Natural killer cell (primary cell): ENCODE results near the gene WDR33. TPM values are rescaled to one million over a fixed set of nuclear protein-coding genes. Genes with fewer than 3 reads are reported as not detected.

Experiments
- ATAC-seq, 3 donors: fragments of 150-1000 bp in 2 of 3; fragments of 200-7000 bp in 1 of 3; cut with Tn5 transposase; 1 replicate in 1 of 3; 2 replicates in 2 of 3; pipeline ENCODE4 v1.10.0; 2021; ENCODE audit warnings: mild to moderate bottlenecking in 2 of 3, moderate library complexity in 2 of 3
- DNase-seq, 2 donors: peaks; one replicate each; pipeline versions ENCODE4 v3.0.0 to v3.0.0-alpha.2; 2013 to 2021; ENCODE audit warnings: mixed read lengths in 1 of 2
- H3K27ac ChIP-seq: one replicate; pipeline ENCODE4 v1.5.1; 2013; ENCODE audit warnings: mild to moderate bottlenecking, low read length
- H3K27me3 ChIP-seq: one replicate; pipeline ENCODE4 v1.6.1; 2013; ENCODE audit warnings: low read length; ENCODE audit not compliant: control insufficient read depth, insufficient read depth
- H3K36me3 ChIP-seq: one replicate; pipeline ENCODE4 v1.6.1; 2013; ENCODE audit warnings: low read length; ENCODE audit not compliant: control insufficient read depth, insufficient read depth
- H3K4me1 ChIP-seq: one replicate; pipeline ENCODE4 v1.6.1; 2013; ENCODE audit warnings: low read length; ENCODE audit not compliant: control insufficient read depth, insufficient read depth
- H3K4me3 ChIP-seq: one replicate; pipeline ENCODE4 v1.5.1; 2013; ENCODE audit warnings: low read length
- H3K9me3 ChIP-seq: one replicate; pipeline ENCODE4 v1.6.1; 2013; ENCODE audit warnings: low read length; ENCODE audit not compliant: control insufficient read depth, insufficient read depth
- H3K27ac Mint-ChIP-seq, 2 donors: one replicate each; pipeline ENCODE4 v1.8.0; 2022; ENCODE audit warnings: mild to moderate bottlenecking in 2 of 2, mixed read lengths in 2 of 2, moderate library complexity in 1 of 2
- H3K27me3 Mint-ChIP-seq, 2 donors: one replicate each; pipeline ENCODE4 v1.8.0; 2022; ENCODE audit warnings: low read depth in 2 of 2, mixed read lengths in 2 of 2
- H3K36me3 Mint-ChIP-seq: one replicate; pipeline ENCODE4 v1.8.0; 2022; ENCODE audit warnings: mixed read lengths
- H3K4me1 Mint-ChIP-seq, 2 donors: one replicate each; pipeline ENCODE4 v1.8.0; 2022; ENCODE audit warnings: mixed read lengths in 2 of 2
- H3K4me3 Mint-ChIP-seq: one replicate; pipeline ENCODE4 v1.8.0; 2022; ENCODE audit warnings: mild to moderate bottlenecking, moderate library complexity, mixed read lengths
- H3K9me3 Mint-ChIP-seq, 2 donors: one replicate each; pipeline ENCODE4 v1.8.0; 2022; ENCODE audit warnings: mixed read lengths in 2 of 2
- CTCF ChIP-seq: fragments of 200-600 bp; IDR thresholded peaks from one replicate; pipeline ENCODE4 v1.8.0; 2022; ENCODE audit warnings: antibody characterized with exemption
- WGBS: methylation state at CpG from one replicate; pipeline ENCODE4 v1.1.7; 2013; ENCODE audit warnings: missing lambda C conversion rate; ENCODE audit not compliant: insufficient coverage; 5-methylcytosine and 5-hydroxymethylcytosine counted together
- intact Hi-C: fragments of 100-400 bp; cut with micrococcal nuclease; formaldehyde crosslinking; loops from one replicate; pipeline ENCODE4 v1.14.2; 2022
- total RNA-seq, 4 donors: library from RNA; stranded (reverse); fragments of 120-200 nt in 1 of 4; gene quantifications; one replicate each; pipeline versions ENCODE4 v1.2.3 to v1.2.4, GENCODE V29; 2013 to 2022

WDR33 gene
- total RNA-seq, 3 donors from 2014 or later (not counting 1 experiment from before 2014, with no cell fraction given): 55.2 to 78.4 (median 55.3) TPM

GRCh38 chr2:127743477-127744026 is 67.4 kb downstream of the WDR33 start:
- Mint-ChIP-seq H3K27me3 (no peaks in the 10 kb centered on the region), H3K4me1 (peaks cover 16 to 25% of the 10 kb centered on the region in 2 donors), H3K36me3 (no peaks in the 10 kb centered on the region), H3K4me3 (no peak overlapping the region), H3K9me3 (no peaks in the 10 kb centered on the region), H3K27ac (peak overlapping the region; percentile 43 to 79)
- DNase-seq (no peak), ATAC-seq (peak in 1 of 3 donors; percentile 30)
- WGBS: 88% methylated on average over 1 of the region's 3 CpGs
- Histone ChIP-seq H3K4me1 (no peaks in the 10 kb centered on the region), H3K27me3 (no peaks in the 10 kb centered on the region), H3K27ac (no peak overlapping the region), H3K9me3 (no peaks in the 10 kb centered on the region), H3K4me3 (no peak overlapping the region), H3K36me3 (peaks cover 23% of the 10 kb centered on the region)
- no peak for TF ChIP-seq CTCF
- intact Hi-C loops: no loop called here

- Mint-ChIP-seq H3K4me1 (peaks cover 12 to 25% of the 10 kb centered on the region in 2 donors), H3K36me3 (no peaks in the 10 kb centered on the region), H3K4me3 (no peak overlapping the region), H3K27me3 (no peaks in the 10 kb centered on the region), H3K27ac (peak overlapping the region; percentile 3 to 25), H3K9me3 (no peaks in the 10 kb centered on the region)
- DNase-seq: no peak
- Histone ChIP-seq H3K27me3 (no peaks in the 10 kb centered on the region), H3K36me3 (peaks cover 16% of the 10 kb centered on the region), H3K4me1 (no peaks in the 10 kb centered on the region), H3K27ac (no peak overlapping the region), H3K9me3 (no peaks in the 10 kb centered on the region), H3K4me3 (no peak overlapping the region)
- no peak for ATAC-seq
- no peak for TF ChIP-seq CTCF
- intact Hi-C loops: no loop called here
- 96% methylated on average over 2 of the region's 3 CpGs for WGBS
These were observed 70.2 kb downstream of the WDR33 start for GRCh38 chr2:127740665-127741288.

GRCh38 chr2:127739800-127740199 is 71.2 kb downstream of the WDR33 start:
- H3K4me3 ChIP-seq: no peak overlapping the region
- ATAC-seq (no peak), DNase-seq (no peak)
- no peaks in the 10 kb centered on the region for H3K27me3 ChIP-seq
- no peaks in the 10 kb centered on the region for H3K9me3 ChIP-seq
- H3K4me1 Mint-ChIP-seq: peaks cover 12 to 25% of the 10 kb centered on the region in 2 donors
- TF ChIP-seq CTCF: no peak
- no peaks in the 10 kb centered on the region for H3K4me1 ChIP-seq
- no peak overlapping the region for H3K27ac ChIP-seq
- H3K9me3 Mint-ChIP-seq: no peaks in the 10 kb centered on the region
- no peaks in the 10 kb centered on the region for H3K27me3 Mint-ChIP-seq
- H3K36me3 ChIP-seq: peaks cover 10% of the 10 kb centered on the region
- H3K36me3 Mint-ChIP-seq: no peaks in the 10 kb centered on the region
- intact Hi-C loops: no loop called here
- no peak overlapping the region for H3K4me3 Mint-ChIP-seq
- no peak overlapping the region for H3K27ac Mint-ChIP-seq
- WGBS: 77% methylated on average over 1 of the region's 1 CpG

GRCh38 chr2:127737892-127738291 is 73.1 kb downstream of the WDR33 start:
- ATAC-seq (no peak), DNase-seq (no peak)
- no peak overlapping the region for H3K27ac Mint-ChIP-seq
- no peak for TF ChIP-seq CTCF
- H3K36me3 Mint-ChIP-seq: no peaks in the 10 kb centered on the region
- intact Hi-C loops: no loop called here
- H3K4me3 ChIP-seq: no peak overlapping the region
- H3K36me3 ChIP-seq: peaks cover 2% of the 10 kb centered on the region
- H3K27ac ChIP-seq: no peak overlapping the region
- no peaks in the 10 kb centered on the region for H3K9me3 Mint-ChIP-seq
- no peaks in the 10 kb centered on the region for H3K4me1 ChIP-seq
- WGBS: 60% methylated on average over 1 of the region's 1 CpG
- H3K4me3 Mint-ChIP-seq: no peak overlapping the region
- H3K9me3 ChIP-seq: no peaks in the 10 kb centered on the region
- peaks cover 3 to 16% of the 10 kb centered on the region in 2 donors for H3K4me1 Mint-ChIP-seq
- H3K27me3 ChIP-seq: no peaks in the 10 kb centered on the region
- H3K27me3 Mint-ChIP-seq: no peaks in the 10 kb centered on the region
